ENCODE data around the gene HLA-A. TPM values are rescaled to one million over a fixed set of nuclear protein-coding genes. Genes with fewer than 3 reads are reported as not detected.

HLA-A gene
- total RNA-seq, 1 donor = 268 TPM

- H3K36me3 ChIP-seq (ENCODE audit: insufficient read depth, low read length) = no peaks in the 10 kb centered on the region
- no peak overlapping the region for H3K27ac ChIP-seq (ENCODE audit: low read depth, low read length)
- no peaks in the 10 kb centered on the region for H3K79me2 ChIP-seq (ENCODE audit: insufficient read depth, low read length)
- H4K20me1 ChIP-seq (ENCODE audit: insufficient read depth, low read length) = no peaks in the 10 kb centered on the region
- no peak for DNase-seq (ENCODE audit: insufficient read length, low spot score, missing footprints)
- no peaks in the 10 kb centered on the region for H3K4me1 ChIP-seq (ENCODE audit: insufficient read depth, low read length)
- H3K9me3 ChIP-seq (ENCODE audit: low read depth, low read length) = no peaks in the 10 kb centered on the region
- H3K4me3 ChIP-seq (ENCODE audit: insufficient read depth, low read length) = no peak overlapping the region
- H2AFZ ChIP-seq (ENCODE audit: low read length) = no peak overlapping the region
- no peak for TF ChIP-seq CTCF (IDR thresholded peaks at IDR 0.05; ENCODE audit: extremely low read depth, low read depth, low read length)
- no peak overlapping the region for H3K4me2 ChIP-seq (ENCODE audit: insufficient read depth, low read length)
- H3K27me3 ChIP-seq (ENCODE audit: insufficient read depth, low read length) = no peaks in the 10 kb centered on the region
Measured at GRCh38 chr6:29933955-29934354, 8.4 kb upstream of the HLA-A start.

- no peaks in the 10 kb centered on the region for H3K27me3 ChIP-seq (ENCODE audit: insufficient read depth, low read length)
- no peak for DNase-seq (ENCODE audit: insufficient read length, low spot score, missing footprints)
- H3K4me3 ChIP-seq (ENCODE audit: insufficient read depth, low read length) = no peak overlapping the region
- H3K27ac ChIP-seq (ENCODE audit: low read depth, low read length) = no peak overlapping the region
- no peaks in the 10 kb centered on the region for H3K36me3 ChIP-seq (ENCODE audit: insufficient read depth, low read length)
- no peaks in the 10 kb centered on the region for H3K79me2 ChIP-seq (ENCODE audit: insufficient read depth, low read length)
- H3K4me2 ChIP-seq (ENCODE audit: insufficient read depth, low read length) = no peak overlapping the region
- H3K9me3 ChIP-seq (ENCODE audit: low read depth, low read length) = no peaks in the 10 kb centered on the region
- TF ChIP-seq CTCF (IDR thresholded peaks at IDR 0.05; ENCODE audit: extremely low read depth, low read depth, low read length) = no peak
- H2AFZ ChIP-seq (ENCODE audit: low read length) = no peak overlapping the region
- no peaks in the 10 kb centered on the region for H3K4me1 ChIP-seq (ENCODE audit: insufficient read depth, low read length)
- no peaks in the 10 kb centered on the region for H4K20me1 ChIP-seq (ENCODE audit: insufficient read depth, low read length)
Measured at GRCh38 chr6:29935273-29935955, 6.9 kb upstream of the HLA-A start.

- Histone ChIP-seq H3K27me3 (ENCODE audit: insufficient read depth, low read length) (no peaks in the 10 kb centered on the region), H3K27ac (ENCODE audit: low read depth, low read length) (no peak overlapping the region), H3K79me2 (ENCODE audit: insufficient read depth, low read length) (peaks cover 15% of the 10 kb centered on the region), H3K4me1 (ENCODE audit: insufficient read depth, low read length) (peaks cover 6% of the 10 kb centered on the region), H3K36me3 (ENCODE audit: insufficient read depth, low read length) (no peaks in the 10 kb centered on the region), H4K20me1 (ENCODE audit: insufficient read depth, low read length) (peaks cover 4% of the 10 kb centered on the region), H3K4me3 (ENCODE audit: insufficient read depth, low read length) (no peak overlapping the region), H2AFZ (ENCODE audit: low read length) (no peak overlapping the region), H3K4me2 (ENCODE audit: insufficient read depth, low read length) (no peak overlapping the region), H3K9me3 (ENCODE audit: low read depth, low read length) (no peaks in the 10 kb centered on the region)
- TF ChIP-seq CTCF (IDR thresholded peaks at IDR 0.05; ENCODE audit: extremely low read depth, low read depth, low read length) = no peak
- no peak for DNase-seq (ENCODE audit: insufficient read length, low spot score, missing footprints)
Measured at GRCh38 chr6:29938746-29939508, 3.4 kb upstream of the HLA-A start.

GRCh38 chr6:29941016-29941415 lies 1.3 kb upstream of the HLA-A start:
- Histone ChIP-seq H3K9me3 (ENCODE audit: low read depth, low read length) (no peaks in the 10 kb centered on the region), H3K4me1 (ENCODE audit: insufficient read depth, low read length) (peaks cover 6% of the 10 kb centered on the region), H3K79me2 (ENCODE audit: insufficient read depth, low read length) (peaks cover 19% of the 10 kb centered on the region), H3K27ac (ENCODE audit: low read depth, low read length) (no peak overlapping the region), H4K20me1 (ENCODE audit: insufficient read depth, low read length) (peaks cover 14% of the 10 kb centered on the region), H3K4me3 (ENCODE audit: insufficient read depth, low read length) (no peak overlapping the region), H3K36me3 (ENCODE audit: insufficient read depth, low read length) (peaks cover 14% of the 10 kb centered on the region), H3K27me3 (ENCODE audit: insufficient read depth, low read length) (no peaks in the 10 kb centered on the region), H2AFZ (ENCODE audit: low read length) (peak overlapping the region; percentile 89), H3K4me2 (ENCODE audit: insufficient read depth, low read length) (no peak overlapping the region)
- TF ChIP-seq CTCF (IDR thresholded peaks at IDR 0.05; ENCODE audit: extremely low read depth, low read depth, low read length) = no peak
- DNase-seq (ENCODE audit: insufficient read length, low spot score, missing footprints) = no peak
